ENCODE measurements around the gene RHOV.

DNA sequence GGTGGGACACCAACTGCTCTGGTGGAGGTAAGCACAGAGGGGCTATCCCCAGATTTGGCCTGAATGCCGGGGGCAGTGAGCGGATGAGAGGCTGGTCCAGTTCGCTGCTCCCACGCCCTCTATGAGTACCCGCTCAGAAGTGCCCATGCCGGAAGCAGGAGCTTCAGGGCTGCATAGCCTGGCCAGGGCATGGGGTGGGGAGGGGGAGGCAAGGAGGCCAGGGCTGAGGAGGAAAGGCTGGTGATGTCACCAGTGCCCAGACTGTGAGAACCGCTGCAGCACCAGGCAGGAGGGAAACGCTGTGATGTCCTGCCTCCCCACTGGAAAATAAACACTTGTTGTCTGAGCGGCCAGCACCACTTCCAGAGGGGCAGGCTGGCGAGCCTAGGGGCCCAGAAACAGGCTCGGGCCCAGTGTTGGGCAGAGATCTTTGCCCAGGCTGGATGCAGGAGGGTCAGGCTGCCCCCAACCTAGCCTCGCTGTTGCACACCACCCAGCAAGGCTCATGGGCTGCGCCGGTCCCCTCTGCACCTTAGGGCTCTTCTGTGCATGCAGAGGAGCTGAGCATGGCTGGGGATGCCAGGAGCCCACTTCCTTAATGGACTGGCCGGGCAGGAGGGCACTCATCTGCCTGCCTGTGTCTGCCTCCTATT, 44.2 kb upstream of the RHOV start:
- TF ChIP-seq RAD21 (IDR thresholded peaks at IDR 0.05; ENCODE audit: low read length): no peak
- TF ChIP-seq, protein P1, sequence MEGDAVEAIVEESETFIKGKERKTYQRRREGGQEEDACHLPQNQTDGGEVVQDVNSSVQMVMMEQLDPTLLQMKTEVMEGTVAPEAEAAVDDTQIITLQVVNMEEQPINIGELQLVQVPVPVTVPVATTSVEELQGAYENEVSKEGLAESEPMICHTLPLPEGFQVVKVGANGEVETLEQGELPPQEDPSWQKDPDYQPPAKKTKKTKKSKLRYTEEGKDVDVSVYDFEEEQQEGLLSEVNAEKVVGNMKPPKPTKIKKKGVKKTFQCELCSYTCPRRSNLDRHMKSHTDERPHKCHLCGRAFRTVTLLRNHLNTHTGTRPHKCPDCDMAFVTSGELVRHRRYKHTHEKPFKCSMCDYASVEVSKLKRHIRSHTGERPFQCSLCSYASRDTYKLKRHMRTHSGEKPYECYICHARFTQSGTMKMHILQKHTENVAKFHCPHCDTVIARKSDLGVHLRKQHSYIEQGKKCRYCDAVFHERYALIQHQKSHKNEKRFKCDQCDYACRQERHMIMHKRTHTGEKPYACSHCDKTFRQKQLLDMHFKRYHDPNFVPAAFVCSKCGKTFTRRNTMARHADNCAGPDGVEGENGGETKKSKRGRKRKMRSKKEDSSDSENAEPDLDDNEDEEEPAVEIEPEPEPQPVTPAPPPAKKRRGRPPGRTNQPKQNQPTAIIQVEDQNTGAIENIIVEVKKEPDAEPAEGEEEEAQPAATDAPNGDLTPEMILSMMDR (IDR thresholded peaks at IDR 0.05): no peak
- TF ChIP-seq, protein P2, sequence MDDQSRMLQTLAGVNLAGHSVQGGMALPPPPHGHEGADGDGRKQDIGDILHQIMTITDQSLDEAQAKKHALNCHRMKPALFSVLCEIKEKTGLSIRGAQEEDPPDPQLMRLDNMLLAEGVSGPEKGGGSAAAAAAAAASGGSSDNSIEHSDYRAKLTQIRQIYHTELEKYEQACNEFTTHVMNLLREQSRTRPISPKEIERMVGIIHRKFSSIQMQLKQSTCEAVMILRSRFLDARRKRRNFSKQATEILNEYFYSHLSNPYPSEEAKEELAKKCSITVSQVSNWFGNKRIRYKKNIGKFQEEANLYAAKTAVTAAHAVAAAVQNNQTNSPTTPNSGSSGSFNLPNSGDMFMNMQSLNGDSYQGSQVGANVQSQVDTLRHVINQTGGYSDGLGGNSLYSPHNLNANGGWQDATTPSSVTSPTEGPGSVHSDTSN (IDR thresholded peaks at IDR 0.05): no peak

Measured in SK-N-SH (cell line).